K562 (cell line): ENCODE results near the gene TDRD3. TPM values are rescaled to one million over a fixed set of nuclear protein-coding genes. Genes with fewer than 3 reads are reported as not detected.

Source experiments
- ATAC-seq: fragments of 200-7000 bp; cut with Tn5 transposase; 3 replicates; pipeline ENCODE4 v1.9.1; 2020; ENCODE audit warnings: moderate library complexity
- BruUV-seq: library from RNA; stranded (reverse); fragments of 400-500 nt; replicated peaks from 2 replicates; lab custom pipeline; 2021; lab: Mats Ljungman, UMichigan
- CTCF ChIA-PET: fragments of 300-600 bp; formaldehyde crosslinking; extraction: SDS; loops from one replicate; lab custom pipeline; 2021; ENCODE audit warnings: low intra/inter-chr PET ratio; lab: Yijun Ruan, JAX
- POLR2A ChIA-PET: fragments of 300-600, 350-650 bp; sonication (Branson Sonifier 250); formaldehyde crosslinking; extraction: SDS; loops from one replicate; lab custom pipeline; 2021; ENCODE audit warnings: antibody characterized with exemption, inconsistent platforms; lab: Yijun Ruan, JAX
- DNase-seq, 4 experiments: peaks; one replicate each; pipeline versions ENCODE4 v3.0.0 to v3.0.0-alpha.2; 2011 to 2018; ENCODE audit warnings: low spot score in 3 of 4, mixed read lengths in 3 of 4; ENCODE audit errors: extremely low read depth in 1 of 4
- FAIRE-seq: peaks from 2 replicates; lab custom pipeline; 2011; peaks lifted over from hg19 to GRCh38; lab: Jason Lieb, UNC
- H2AFZ ChIP-seq: 2 replicates; pipeline ENCODE4 v1.6.0; 2011; ENCODE audit warnings: low read depth, low read length, control low read depth, inconsistent platforms
- H3K27ac ChIP-seq: fragments of 200-600 bp; 3 replicates; pipeline ENCODE4 v1.8.0; 2011; ENCODE audit warnings: low read depth, mild to moderate bottlenecking, control low read depth, inconsistent platforms, low read length, moderate library complexity, mixed read lengths; ENCODE audit errors: extremely low read depth
- H3K27me3 ChIP-seq, 2 experiments: fragments of 300-600 bp in 1 of 2; 2 replicates in 1 of 2; 3 replicates in 1 of 2; pipeline versions ENCODE4 v1.6.0 to v1.8.0; 2011; ENCODE audit warnings: inconsistent platforms in 2 of 2, low read length in 2 of 2, mild to moderate bottlenecking in 1 of 2, mixed read lengths in 1 of 2, moderate library complexity in 1 of 2; ENCODE audit not compliant: control insufficient read depth in 2 of 2, insufficient read depth in 2 of 2
- H3K36me3 ChIP-seq: fragments of 300-600 bp; 3 replicates; pipeline ENCODE4 v1.8.0; 2011; ENCODE audit warnings: mild to moderate bottlenecking, low read length, inconsistent platforms; ENCODE audit not compliant: control insufficient read depth, insufficient read depth
- H3K4me1 ChIP-seq, 2 experiments: fragments of 200-600 bp in 1 of 2; replicated peaks in 1 of 2; 2 replicates in 1 of 2; 3 replicates in 1 of 2; pipeline versions ENCODE4 v1.5.1 to v1.8.0; 2011; ENCODE audit warnings: inconsistent platforms in 2 of 2, low read length in 2 of 2, mild to moderate bottlenecking in 1 of 2, mixed read lengths in 1 of 2, moderate library complexity in 1 of 2; ENCODE audit not compliant: control insufficient read depth in 2 of 2, insufficient read depth in 2 of 2
- H3K4me2 ChIP-seq: 2 replicates; pipeline ENCODE4 v1.6.1; 2011; ENCODE audit warnings: low read length, control low read depth, inconsistent platforms, mixed read lengths; ENCODE audit not compliant: insufficient read depth
- H3K4me3 ChIP-seq: fragments of 200-600 bp; sonication (generic), shearing (Covaris generic); 2 replicates; pipeline ENCODE4 v1.5.1; 2016; ENCODE audit warnings: control low read depth, inconsistent platforms
- H3K79me2 ChIP-seq: fragments of 200-600 bp; 3 replicates; pipeline ENCODE4 v1.8.0; 2011; ENCODE audit warnings: low read length, inconsistent platforms; ENCODE audit not compliant: control insufficient read depth, insufficient read depth
- H3K9ac ChIP-seq, 2 experiments: 2 replicates each; pipeline versions ENCODE4 v1.6.0 to v1.6.1; 2011; ENCODE audit warnings: low read depth in 2 of 2, low read length in 2 of 2, control low read depth in 1 of 2, inconsistent platforms in 1 of 2, mild to moderate bottlenecking in 1 of 2, mixed read lengths in 1 of 2; ENCODE audit not compliant: insufficient read depth in 1 of 2
- H3K9me1 ChIP-seq: one replicate; pipeline ENCODE4 v1.6.0; 2011; ENCODE audit warnings: inconsistent platforms, mild to moderate bottlenecking, low read length, moderate library complexity; ENCODE audit not compliant: control insufficient read depth, insufficient read depth
- H3K9me3 ChIP-seq: replicated peaks from 2 replicates; pipeline ENCODE4 v1.5.1; 2011; ENCODE audit warnings: low read depth, low read length, inconsistent platforms; ENCODE audit not compliant: control insufficient read depth, insufficient read depth
- H4K20me1 ChIP-seq: replicated peaks from 2 replicates; pipeline ENCODE4 v1.6.1; 2011; ENCODE audit warnings: low read length, inconsistent platforms, mixed read lengths; ENCODE audit not compliant: control insufficient read depth, insufficient read depth
- CHCHD3 ChIP-seq: fragments of 250-450 bp; sonication (Bioruptor Pico); IDR thresholded peaks from 2 replicates; pipeline ENCODE4 v2.1.2; 2022; ENCODE audit warnings: mild to moderate bottlenecking
- DACH1 ChIP-seq: fragments of 450-650 bp; IDR thresholded peaks from 2 replicates; pipeline ENCODE4 v1.6.1; 2018; ENCODE audit not compliant: partially characterized antibody
- MNT ChIP-seq, 2 experiments: fragments of 450-650 bp; conservative IDR thresholded peaks; 2 replicates each; pipeline ENCODE4 v1.6.1; 2017; ENCODE audit warnings: mild to moderate bottlenecking in 2 of 2, moderate library complexity in 2 of 2
- SMAD2 ChIP-seq: fragments of 150-350 bp; IDR thresholded peaks from 2 replicates; pipeline ENCODE4 v1.6.1; 2014; ENCODE audit warnings: low read depth, mild to moderate bottlenecking, low read length
- SRSF3 ChIP-seq: fragments of 200-400 bp; formaldehyde crosslinking; IDR thresholded peaks from 2 replicates; pipeline ENCODE4 v1.6.1; 2016; ENCODE audit warnings: mild to moderate bottlenecking, low read length, moderate library complexity; ENCODE audit not compliant: insufficient read depth
- ZNF384 ChIP-seq: IDR thresholded peaks from 2 replicates; pipeline ENCODE4 v1.6.1; 2012; ENCODE audit warnings: low read depth, low read length, improper control_type of control experiment
- WGBS: fragments of 100-300 bp; shearing (Covaris generic); methylation state at CpG from one replicate; pipeline ENCODE4 v1.1.6; 2016; ENCODE audit warnings: low coverage, mixed read lengths; ENCODE audit not compliant: insufficient coverage; ENCODE audit errors: missing lambda C conversion rate; 5-methylcytosine and 5-hydroxymethylcytosine counted together
- in situ Hi-C: fragments of 300-500 bp; cut with MboI; formaldehyde crosslinking; loops from 4 replicates; pipeline ENCODE4 v1.15.0; 2018; ENCODE audit warnings: inconsistent platforms, mixed read lengths
- intact Hi-C: fragments of 100-400 bp; cut with micrococcal nuclease; formaldehyde crosslinking; loops from 2 replicates; pipeline ENCODE4 v1.14.2; 2022
- polyA plus RNA-seq, 8 experiments: library from polyadenylated mRNA; depleted of rRNA in 4 of 8; stranded (reverse) in 5 of 8; unstranded in 3 of 8; fragments of >200 nt; fragmentation: Nextera tagmentation in 2 of 8; fragmentation: Illumina TruSeq in 1 of 8; extraction: Ambion mirVana in 2 of 8; extraction: Trizol in 1 of 8; gene quantifications; 2 replicates each; pipeline versions ENCODE4 v1.2.1 to v1.2.3, GENCODE V29; 2011 to 2014; ENCODE audit warnings: inconsistent platforms in 1 of 8, missing spikeins in 1 of 8
- total RNA-seq, 7 experiments: library from RNA; depleted of rRNA in 6 of 7; stranded (reverse); fragments of >200 nt in 6 of 7; fragmentation: Illumina TruSeq in 2 of 7; extraction: Trizol in 2 of 7; gene quantifications; 2 replicates each; pipeline versions ENCODE4 v1.2.1 to v1.2.3, GENCODE V29; 2011 to 2021; ENCODE audit warnings: low replicate concordance in 1 of 7

TDRD3 gene
- total and polyA plus RNA-seq, 9 of the 15 experiments (the other 6 are each of a cell fraction or from before 2014, with no cell fraction given): 3.6 to 16.4 (median 9.5) TPM

- H3K9ac ChIP-seq: no peak overlapping the region
- ChIA-PET POLR2A (interaction anchor here (0.9 kb wide), 1 partner anchor 200 kb away, joined by 3 read pairs; no protein-coding TSS in a partner anchor), CTCF (no interaction called here)
- no peak overlapping the region for H3K4me2 ChIP-seq
- in situ Hi-C loops (no loop called here), intact Hi-C loops (no loop called here)
- no peaks in the 10 kb centered on the region; the same call in 1 of the 2 replicates for H3K9me3 ChIP-seq
- no peak for FAIRE-seq
- TF ChIP-seq CHCHD3 (CRISPR knock-in tag) (no peak), SRSF3 (no peak), MNT (conservative IDR thresholded peaks at IDR 0.05) (no peak), DACH1 (no peak), ZNF384 (no peak), SMAD2 (no peak)
- ATAC-seq: no peak
- WGBS: 0% methylated on average over 1 of the region's 1 CpG
- H3K36me3 ChIP-seq: no peaks in the 10 kb centered on the region
- no peak overlapping the region for H3K4me3 ChIP-seq
- H3K79me2 ChIP-seq: peaks cover 20% of the 10 kb centered on the region
- H2AFZ ChIP-seq: no peak overlapping the region
- no peaks in the 10 kb centered on the region for H3K27me3 ChIP-seq
- H3K4me1 ChIP-seq: no peaks in the 10 kb centered on the region
- H3K9me1 ChIP-seq: no peaks in the 10 kb centered on the region
- DNase-seq: no peak
- no peaks in the 10 kb centered on the region for H4K20me1 ChIP-seq
- no peak overlapping the region for H3K27ac ChIP-seq
- no TSS peak for BruUV-seq
These were observed 14.4 kb downstream of the TDRD3 start for GRCh38 chr13:60411464-60411863.
